PC-3 (cell line): ENCODE data around the gene CACNA1H. TPM values are rescaled to one million over a fixed set of nuclear protein-coding genes. Genes with fewer than 3 reads are reported as not detected.
"Not testable (repeated sequence)": the region's sequence is repeated elsewhere in the genome, so short reads cannot be mapped to it uniquely, and the experiment has no call there.

Source experiments
- ATAC-seq: fragments of 200-7000 bp; cut with Tn5 transposase; 2 replicates; pipeline ENCODE4 v1.9.1; 2020; ENCODE audit warnings: mild to moderate bottlenecking, moderate library complexity
- BruUV-seq: library from RNA; stranded (reverse); fragments of 400-500 nt; replicated peaks from 2 replicates; lab custom pipeline; 2021; lab: Mats Ljungman, UMichigan
- CTCF ChIA-PET: fragments of 300-600 bp; sonication (Branson Sonifier 250); formaldehyde crosslinking; loops from one replicate; lab custom pipeline; 2022; ENCODE audit warnings: antibody characterized with exemption; lab: Charles Lee
- POLR2A ChIA-PET: fragments of 300-600 bp; sonication (Branson Sonifier 250); formaldehyde crosslinking; loops from one replicate; lab custom pipeline; 2022; ENCODE audit warnings: antibody characterized with exemption; ENCODE audit not compliant: unreplicated experiment; lab: Charles Lee
- DNase-seq: peaks from one replicate; pipeline ENCODE4 v3.0.0-alpha.2; 2015
- H2AFZ ChIP-seq: fragments of 300-600 bp; sonication (generic); 2 replicates; pipeline ENCODE4 v1.6.0; 2016; ENCODE audit warnings: antibody characterized with exemption, low read length
- H3F3A ChIP-seq: fragments of 300-600 bp; sonication (generic); one replicate; pipeline ENCODE4 v1.6.0; 2017; ENCODE audit warnings: antibody characterized with exemption, low read length, control low read depth, mild to moderate bottlenecking; ENCODE audit not compliant: unreplicated experiment
- H3K27ac ChIP-seq: fragments of 300-600 bp; sonication (generic); 2 replicates; pipeline ENCODE4 v1.5.1; 2016; ENCODE audit warnings: mild to moderate bottlenecking, low read length
- H3K27me3 ChIP-seq: fragments of 300-600 bp; sonication (generic); 2 replicates; pipeline ENCODE4 v1.6.1; 2016; ENCODE audit warnings: low read length, mixed read lengths
- H3K36me3 ChIP-seq: fragments of 300-600 bp; sonication (generic); 2 replicates; pipeline ENCODE4 v1.6.1; 2016; ENCODE audit warnings: low read depth, mixed run types, low read length, mixed read lengths
- H3K4me1 ChIP-seq: fragments of 300-600 bp; sonication (generic); 2 replicates; pipeline ENCODE4 v1.5.1; 2016; ENCODE audit warnings: low read length; ENCODE audit not compliant: insufficient read depth
- H3K4me2 ChIP-seq: fragments of 300-600 bp; sonication (generic); 2 replicates; pipeline ENCODE4 v1.6.0; 2016; ENCODE audit warnings: low read length
- H3K4me3 ChIP-seq: fragments of 300-600 bp; sonication (generic); 2 replicates; pipeline ENCODE4 v1.5.1; 2016; ENCODE audit warnings: mild to moderate bottlenecking, low read length, mixed read lengths
- H3K79me2 ChIP-seq: fragments of 300-600 bp; sonication (generic); 2 replicates; pipeline ENCODE4 v1.6.1; 2017; ENCODE audit warnings: low read length, mixed read lengths
- H3K9ac ChIP-seq: fragments of 300-600 bp; sonication (generic); 2 replicates; pipeline ENCODE4 v1.6.0; 2016; ENCODE audit warnings: mild to moderate bottlenecking, low read length
- H3K9me2 ChIP-seq: fragments of 300-600 bp; sonication (generic); replicated peaks from 2 replicates; pipeline ENCODE4 v1.6.1; 2016; ENCODE audit warnings: mixed run types, low read length, mixed read lengths
- H3K9me3 ChIP-seq: fragments of 300-600 bp; sonication (generic); 2 replicates; pipeline ENCODE4 v1.6.1; 2016; ENCODE audit warnings: low read length, mixed read lengths
- H4K20me1 ChIP-seq: fragments of 300-600 bp; sonication (generic); 2 replicates; pipeline ENCODE4 v1.6.1; 2016; ENCODE audit warnings: low read length, mixed read lengths
- CTCF ChIP-seq: fragments of 300-600 bp; sonication (generic); conservative IDR thresholded peaks from 2 replicates; pipeline ENCODE4 v1.5.1; 2017; ENCODE audit warnings: antibody characterized with exemption, low read depth, mild to moderate bottlenecking, low read length
- EZH2 ChIP-seq: fragments of 300-600 bp; sonication (generic); IDR thresholded peaks from one replicate; pipeline ENCODE4 v1.6.1; 2017; ENCODE audit warnings: antibody characterized with exemption, mild to moderate bottlenecking, low read length; ENCODE audit not compliant: unreplicated experiment
- EZH2phosphoT487 ChIP-seq: fragments of 300-600 bp; sonication (generic); IDR thresholded peaks from 2 replicates; pipeline ENCODE4 v1.6.1; 2018; ENCODE audit warnings: mild to moderate bottlenecking, antibody characterized with exemption, low read length, borderline replicate concordance
- intact Hi-C: fragments of 100-400 bp; cut with micrococcal nuclease; formaldehyde crosslinking; loops from 2 replicates; pipeline ENCODE4 v1.9.0; 2023
- total RNA-seq: library from RNA; depleted of rRNA; stranded (reverse); fragments of >200 nt; gene quantifications from 2 replicates; pipeline ENCODE4 v1.2.3, GENCODE V29; 2014

Gene CACNA1H
- total RNA-seq, 1 experiment from 2014 or later, result 4.1 TPM

DNA sequence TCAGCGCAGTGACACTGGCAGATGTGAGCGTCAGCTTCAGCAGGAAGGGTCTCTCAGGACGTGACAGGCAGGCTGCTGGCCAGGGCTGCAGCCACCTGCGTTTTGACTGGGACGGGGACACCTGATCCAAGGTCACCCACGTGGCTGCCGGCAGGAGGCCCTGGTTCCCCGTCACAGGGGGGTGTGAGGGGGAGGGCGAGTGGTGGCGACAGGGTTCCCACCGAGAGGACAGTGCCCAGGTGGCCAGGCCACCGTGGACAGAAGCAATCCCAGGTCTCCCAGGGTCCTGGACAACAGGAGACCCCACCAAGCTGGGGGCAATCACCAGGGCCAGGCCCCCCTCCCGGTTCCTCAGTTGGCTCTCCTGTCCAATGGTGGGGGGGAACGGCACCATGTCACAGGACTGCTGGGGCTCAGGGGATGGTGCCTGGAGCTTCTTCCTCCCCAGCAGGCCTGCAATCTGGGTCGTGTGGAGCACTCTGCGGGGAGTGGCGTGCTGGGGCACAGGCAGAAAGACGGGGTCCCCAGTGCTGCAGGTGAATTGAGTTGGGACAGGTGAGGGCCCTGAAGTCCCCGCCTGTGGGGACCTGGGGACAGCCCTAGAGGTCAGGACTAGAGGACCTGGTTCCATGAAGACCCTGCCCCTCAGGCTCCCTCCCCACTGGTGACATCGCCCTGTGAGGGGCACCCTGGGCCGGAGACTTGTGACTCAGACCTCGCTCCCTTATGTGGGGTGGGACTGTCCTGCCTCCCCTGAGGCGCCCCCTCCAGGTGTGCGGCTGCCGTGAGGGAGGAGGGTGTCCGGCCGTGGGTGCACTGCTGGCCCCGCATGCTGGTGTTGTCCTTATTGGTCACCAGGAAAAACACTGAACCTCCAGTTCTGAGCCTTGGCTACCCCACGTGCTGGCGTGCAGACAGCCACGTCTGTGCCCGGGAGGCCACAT lies 91.3 kb downstream of the CACNA1H start:
- CTCF ChIA-PET, ATAC-seq, H3K4me3 ChIP-seq, H3K9me3 ChIP-seq, intact Hi-C loops, H3K9me2 ChIP-seq, H3K4me1 ChIP-seq, DNase-seq, H3K36me3 ChIP-seq, POLR2A ChIA-PET, H4K20me1 ChIP-seq, H3F3A ChIP-seq, H2AFZ ChIP-seq, H3K27ac ChIP-seq, H3K27me3 ChIP-seq, H3K9ac ChIP-seq, H3K4me2 ChIP-seq, BruUV-seq, H3K79me2 ChIP-seq: not testable (repeated sequence)

- no peaks in the 10 kb centered on the region for H3K27me3 ChIP-seq
- H3K4me2 ChIP-seq, result no peak overlapping the region
- CTCF ChIA-PET, result no interaction called here
- POLR2A ChIA-PET, result no interaction called here
- no peaks in the 10 kb centered on the region for H3K4me1 ChIP-seq
- no peaks in the 10 kb centered on the region for H3K9me3 ChIP-seq
- ATAC-seq (no peak), DNase-seq (no peak)
- no peak overlapping the region for H3K9ac ChIP-seq
- TF ChIP-seq EZH2phosphoT487, result no peak
- TF ChIP-seq CTCF, result no peak
- TF ChIP-seq EZH2, result no peak
- intact Hi-C loops, result no loop called here
- H3K9me2 ChIP-seq, result no peaks in the 10 kb centered on the region
- no peak overlapping the region for H3K27ac ChIP-seq
- H4K20me1 ChIP-seq, result no peaks in the 10 kb centered on the region
- H3K4me3 ChIP-seq, result no peak overlapping the region
- no peaks in the 10 kb centered on the region for H3F3A ChIP-seq
- no peak overlapping the region for H2AFZ ChIP-seq
- H3K79me2 ChIP-seq, result no peaks in the 10 kb centered on the region
- H3K36me3 ChIP-seq, result no peaks in the 10 kb centered on the region
- no TSS peak for BruUV-seq
Observed at GRCh38 chr16:1244881-1245280, 92.0 kb downstream of the CACNA1H start.

- ChIA-PET POLR2A (no interaction called here), CTCF (no interaction called here)
- DNase-seq, result no peak
Observed at GRCh38 chr16:1245452-1246020, 92.6 kb downstream of the CACNA1H start.

DNA sequence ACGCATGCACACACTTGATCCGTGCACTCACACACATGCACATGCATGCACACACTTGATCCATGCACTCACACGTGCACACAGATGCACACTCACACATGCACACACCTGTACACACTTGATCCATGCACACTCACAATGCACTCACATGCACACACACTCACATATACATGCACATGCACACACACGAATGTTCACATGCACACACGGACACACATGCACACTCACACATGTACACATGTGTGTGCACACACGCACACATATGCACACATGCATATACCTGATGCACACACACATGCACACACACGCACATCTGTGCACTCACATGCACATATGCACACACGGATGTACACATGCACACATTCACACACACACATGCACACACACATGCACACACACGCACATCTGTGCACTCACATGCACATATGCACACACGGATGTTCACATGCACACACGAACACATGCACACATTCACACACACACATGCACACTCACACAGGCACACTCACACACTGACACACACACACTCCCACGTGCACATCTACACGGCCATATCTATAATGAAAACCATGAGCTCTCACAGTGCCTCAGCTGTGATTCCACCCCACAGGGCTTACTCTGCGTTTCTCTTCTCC lies 95.1 kb downstream of the CACNA1H start:
- CTCF ChIA-PET, result not testable (repeated sequence)

More at GRCh38 chr16:1245452-1246020, 92.6 kb downstream of the CACNA1H start:
- Histone ChIP-seq H3K4me2 (no peak overlapping the region), H3K27me3 (no peaks in the 10 kb centered on the region), H3K4me3 (no peak overlapping the region), H3K36me3 (no peaks in the 10 kb centered on the region), H3F3A (no peaks in the 10 kb centered on the region), H3K27ac (no peak overlapping the region), H3K9me3 (no peaks in the 10 kb centered on the region), H2AFZ (no peak overlapping the region), H3K9ac (no peak overlapping the region), H3K79me2 (no peaks in the 10 kb centered on the region), H3K9me2 (no peaks in the 10 kb centered on the region), H3K4me1 (no peaks in the 10 kb centered on the region), H4K20me1 (no peaks in the 10 kb centered on the region)
- no TSS peak for BruUV-seq
- no peak for ATAC-seq
- intact Hi-C loops, result no loop called here
- TF ChIP-seq EZH2 (no peak), CTCF (no peak), EZH2phosphoT487 (no peak)

More for the DNA sequence above, 95.1 kb downstream of the CACNA1H start:
- H3K36me3 ChIP-seq, DNase-seq, H3K4me1 ChIP-seq, H3K4me2 ChIP-seq, H3F3A ChIP-seq, H2AFZ ChIP-seq, H3K9ac ChIP-seq, H3K4me3 ChIP-seq, intact Hi-C loops, H4K20me1 ChIP-seq, H3K27ac ChIP-seq, BruUV-seq, H3K9me3 ChIP-seq, ATAC-seq, H3K27me3 ChIP-seq, H3K79me2 ChIP-seq, POLR2A ChIA-PET, H3K9me2 ChIP-seq: not testable (repeated sequence)
